HG02610 (cell line): ENCODE data around the gene OTULIN.

Source experiments
- ATAC-seq: cut with Tn5 transposase; IDR thresholded peaks from one replicate; pipeline ENCODE4 v1.9.1; 2021; ENCODE audit warnings: mild to moderate bottlenecking, moderate library complexity; ENCODE audit not compliant: unreplicated experiment

OTULIN gene

DNA sequence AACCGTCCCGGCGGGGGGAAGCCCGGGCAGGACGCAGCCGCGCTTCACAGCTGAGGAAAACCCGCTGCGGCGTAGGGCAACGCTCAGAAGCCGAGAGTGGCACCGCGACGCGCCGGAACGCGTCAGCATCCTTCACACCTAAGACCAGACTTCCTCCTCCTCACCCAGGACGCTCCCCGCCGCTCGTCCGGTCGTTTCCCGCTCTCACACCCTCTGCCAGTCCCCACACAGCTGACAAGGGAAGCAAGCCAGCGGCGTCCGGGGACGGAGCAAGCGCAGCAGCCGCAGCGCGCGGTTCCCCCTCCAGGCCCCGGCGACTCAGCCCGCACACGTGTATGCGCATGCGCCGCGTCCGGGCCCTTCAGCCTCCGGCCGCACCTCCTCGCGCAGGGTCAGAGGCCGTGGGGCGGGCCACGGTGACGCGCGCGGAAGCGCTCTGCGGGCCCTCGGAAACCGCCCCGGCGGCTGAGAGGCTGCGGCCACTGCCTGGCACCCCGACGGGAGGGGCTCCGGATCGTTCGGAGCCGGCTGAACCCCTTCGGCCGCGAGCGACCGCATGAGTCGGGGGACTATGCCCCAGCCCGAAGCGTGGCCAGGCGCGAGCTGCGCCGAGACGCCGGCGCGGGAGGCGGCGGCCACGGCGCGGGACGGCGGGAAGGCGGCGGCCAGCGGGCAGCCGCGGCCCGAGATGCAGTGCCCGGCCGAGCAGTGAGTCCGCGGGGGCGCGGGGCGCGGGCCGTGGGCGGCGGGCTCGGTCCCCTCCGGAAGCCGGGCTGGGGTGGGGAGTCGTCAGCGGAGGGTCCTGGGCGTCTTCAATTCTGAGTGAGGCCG lies at the start of gene OTULIN:
OTULIN (plus strand) TSS at position 449 of the 831 bp plus-strand sequence; CDS start at position 557, 108 bp downstream.
- peak; percentile 67 for ATAC-seq

DNA sequence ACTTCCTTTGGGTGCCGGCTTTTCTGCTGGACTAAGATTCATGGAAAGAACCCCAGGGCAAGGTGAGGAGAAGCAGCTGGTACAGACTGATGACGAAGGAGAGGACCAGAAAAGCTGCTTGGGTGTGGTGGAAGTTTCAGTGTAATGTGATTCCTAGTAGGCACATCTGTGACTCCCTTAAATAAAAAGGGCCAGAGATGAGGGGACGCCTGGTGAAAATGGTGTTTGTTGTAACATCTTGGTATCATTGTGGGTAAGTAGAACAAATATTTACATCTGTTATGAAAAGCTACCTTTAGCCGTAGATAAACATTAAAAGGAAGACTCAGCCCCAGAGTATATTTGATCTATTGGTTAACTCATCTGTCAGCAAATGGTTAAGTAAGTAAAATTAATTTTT lies 49.2 kb upstream of the OTULIN start:
- ATAC-seq, result no peak

DNA sequence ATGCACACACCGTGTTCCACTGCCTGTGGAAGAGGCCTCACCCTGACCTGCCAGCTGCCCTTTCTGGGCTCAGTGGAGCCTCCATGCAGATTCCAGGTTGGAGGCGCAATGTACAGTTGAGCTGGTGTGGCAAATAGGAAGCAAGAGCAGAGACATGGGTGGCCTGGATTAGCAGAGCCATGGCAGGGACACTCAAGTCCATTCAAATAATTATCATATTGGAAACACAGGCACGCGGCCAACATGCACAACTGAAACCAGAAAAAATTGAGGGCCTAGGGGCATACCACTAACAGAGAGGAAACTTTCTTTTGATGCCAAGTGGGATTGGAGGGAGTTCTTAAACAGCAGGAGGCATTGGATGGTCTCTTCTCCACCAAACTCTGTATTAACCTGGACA lies 47.1 kb upstream of the OTULIN start:
- ATAC-seq, result no peak

DNA sequence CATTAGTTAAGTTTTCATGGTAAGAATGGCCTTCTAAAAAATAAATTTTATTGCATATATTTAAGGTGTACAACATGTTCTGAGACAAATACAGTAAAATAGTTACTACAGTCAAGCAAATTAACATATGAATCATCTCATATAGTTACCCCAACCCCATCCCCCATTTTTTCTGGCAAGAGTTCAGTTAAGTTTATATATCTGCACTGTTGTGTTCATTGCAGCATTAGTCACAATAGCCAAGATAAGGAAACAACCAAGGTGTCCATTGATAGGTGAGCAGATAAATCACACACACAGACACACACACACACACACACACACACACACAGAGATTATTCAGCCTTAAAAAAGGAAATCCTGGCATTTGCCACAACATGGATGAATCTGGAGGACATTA lies 37.2 kb upstream of the OTULIN start:
- ATAC-seq, result no peak

DNA sequence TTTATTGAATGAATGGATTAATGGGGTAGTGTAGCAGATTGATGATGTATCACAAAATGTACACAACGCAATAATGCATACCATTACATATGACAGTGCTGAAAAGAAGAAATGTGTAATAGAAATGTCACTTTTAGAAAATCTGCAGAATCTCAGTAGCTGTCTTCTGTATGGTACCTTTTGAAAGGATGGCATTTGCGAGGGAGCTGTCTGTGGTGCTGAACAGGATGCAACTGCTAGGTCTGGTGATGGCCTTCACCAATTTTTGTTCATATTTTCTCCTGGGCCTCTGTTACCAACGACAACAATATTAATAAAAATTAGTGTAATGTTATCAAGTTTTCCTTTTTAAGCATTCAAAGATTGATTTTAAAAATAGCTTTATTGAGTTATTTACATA lies 36.2 kb upstream of the OTULIN start:
- no peak for ATAC-seq

DNA sequence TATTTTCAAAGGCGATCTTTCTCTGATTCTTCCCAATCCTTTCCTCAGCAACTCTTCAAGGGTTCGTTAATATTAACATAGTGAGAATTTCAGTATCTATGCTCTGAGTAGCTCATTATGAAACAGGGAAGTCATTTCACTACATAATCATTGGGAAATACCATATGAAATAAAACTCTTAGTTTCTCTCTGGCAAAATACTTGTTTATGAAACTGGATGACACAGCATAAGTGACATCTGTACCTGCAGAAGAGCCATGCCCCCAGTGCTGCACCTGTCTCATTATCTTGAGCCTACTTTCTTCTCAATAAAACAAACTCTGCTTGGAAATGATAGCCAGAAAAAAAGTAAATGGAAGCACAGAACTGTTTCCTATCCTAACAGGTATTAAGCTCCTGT lies 33.8 kb upstream of the OTULIN start:
- no peak for ATAC-seq

DNA sequence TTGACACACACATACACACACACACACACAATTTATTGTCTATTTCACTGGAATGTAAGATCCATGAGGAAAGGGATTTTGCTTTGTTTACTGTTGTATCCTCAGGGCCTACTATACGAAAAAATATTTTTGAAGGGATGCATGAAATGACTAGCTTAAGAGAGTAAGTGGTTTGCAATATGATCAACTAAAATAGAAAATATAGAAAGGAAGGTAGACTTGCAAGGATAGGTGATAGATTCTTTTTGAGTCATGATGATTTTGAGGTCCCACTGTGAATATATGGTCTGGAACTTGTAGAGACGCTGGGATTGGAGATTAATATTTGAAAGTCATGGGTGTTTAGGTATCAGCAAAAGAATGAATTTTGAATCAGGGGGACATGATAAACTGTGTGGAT lies 28.9 kb upstream of the OTULIN start:
- ATAC-seq, result no peak

DNA sequence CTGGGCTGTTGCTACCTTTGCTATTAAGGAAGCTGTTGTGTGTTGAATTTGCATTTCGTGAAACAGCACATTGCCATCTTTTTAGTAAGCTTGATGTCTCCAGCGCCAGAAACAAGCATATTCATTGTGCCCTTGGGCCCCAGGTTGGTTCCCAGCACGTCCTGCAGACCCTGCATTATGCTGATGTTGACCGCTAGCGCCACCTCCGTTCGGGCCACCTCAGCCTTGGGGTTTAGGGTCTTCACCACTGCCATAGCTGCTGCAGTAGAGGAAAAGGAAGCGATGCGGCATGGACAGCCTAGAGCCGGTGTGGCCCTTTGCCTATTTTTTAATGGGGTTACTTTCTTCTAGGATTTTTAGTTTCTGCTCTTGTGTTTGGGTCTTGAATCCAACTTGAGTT lies 23.8 kb upstream of the OTULIN start:
- ATAC-seq, result no peak

DNA sequence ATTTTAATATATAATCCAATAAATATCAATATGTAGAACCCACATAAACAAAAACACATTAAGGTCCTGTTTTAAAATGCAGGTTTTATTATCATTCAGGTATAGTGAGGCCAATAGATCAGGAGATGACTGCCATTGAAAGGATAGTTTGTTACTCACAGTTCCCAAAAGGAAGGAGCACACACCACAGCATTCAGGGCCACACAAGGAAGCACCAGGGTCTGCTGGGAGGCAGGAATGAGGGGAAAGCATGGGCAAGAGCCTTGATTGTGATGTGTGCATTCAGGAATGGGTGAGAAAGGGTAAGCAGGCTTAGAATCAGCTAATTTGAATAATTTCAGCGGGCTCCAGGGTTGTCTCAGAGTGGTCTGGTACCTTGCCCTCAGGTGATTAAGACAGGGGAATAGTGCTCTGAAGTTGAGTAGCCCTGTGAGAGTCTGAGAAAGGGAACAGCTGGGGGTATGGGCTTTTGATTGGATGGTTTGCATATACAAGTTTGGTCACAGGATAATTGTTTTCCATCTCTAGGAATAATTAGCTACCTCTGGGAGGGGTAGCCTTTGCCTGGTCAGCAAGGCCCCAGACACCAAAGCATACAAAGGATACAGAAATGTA lies 19.8 kb upstream of the OTULIN start:
- no peak for ATAC-seq

DNA sequence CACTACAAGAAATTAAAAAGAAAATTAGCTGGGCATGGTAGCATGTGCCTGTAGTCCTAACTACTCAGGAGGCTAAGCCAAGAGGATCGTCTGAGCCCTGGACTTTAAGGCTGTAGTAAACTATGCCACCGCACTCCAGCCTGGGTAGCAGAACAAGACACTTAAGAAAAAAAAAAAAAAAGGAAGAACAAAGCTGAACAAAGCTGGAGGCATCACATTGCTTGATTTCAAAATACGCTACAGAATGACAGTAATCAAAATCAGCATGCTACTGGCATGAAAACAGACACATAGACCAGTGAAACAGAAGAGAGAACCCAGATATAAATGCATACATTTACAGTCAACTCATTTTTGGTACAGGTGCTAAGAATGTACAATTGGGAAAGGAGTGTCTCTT lies 14.5 kb upstream of the OTULIN start:
- no peak for ATAC-seq

DNA sequence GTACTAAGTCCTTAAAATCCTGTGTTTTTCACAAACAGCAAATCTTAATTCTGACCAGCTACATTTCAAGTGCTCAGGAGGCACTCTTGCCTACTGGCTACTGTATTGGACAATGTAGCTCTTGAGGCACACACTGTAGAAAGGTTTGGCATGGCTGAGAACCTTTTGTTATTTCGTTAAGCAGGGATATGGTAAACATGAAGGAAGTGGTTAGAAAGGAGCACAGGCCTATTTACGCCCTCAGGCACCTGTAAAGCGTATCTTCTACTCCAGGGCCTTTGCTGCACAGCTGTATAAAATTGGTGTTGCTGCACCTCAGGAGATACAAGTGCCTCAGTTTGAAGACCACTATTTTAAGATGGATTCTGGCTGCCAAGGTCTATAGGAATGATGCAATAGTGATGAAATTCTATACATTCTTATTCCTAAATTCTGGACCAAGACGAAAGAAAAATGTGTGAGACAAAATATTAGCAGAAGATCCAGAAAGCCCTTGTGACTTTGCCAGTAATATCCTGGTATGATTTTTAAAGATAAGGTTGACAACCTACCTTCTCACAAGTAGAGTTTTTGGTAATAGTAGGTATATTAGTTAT lies 9.3 kb upstream of the OTULIN start:
- ATAC-seq, result no peak

DNA sequence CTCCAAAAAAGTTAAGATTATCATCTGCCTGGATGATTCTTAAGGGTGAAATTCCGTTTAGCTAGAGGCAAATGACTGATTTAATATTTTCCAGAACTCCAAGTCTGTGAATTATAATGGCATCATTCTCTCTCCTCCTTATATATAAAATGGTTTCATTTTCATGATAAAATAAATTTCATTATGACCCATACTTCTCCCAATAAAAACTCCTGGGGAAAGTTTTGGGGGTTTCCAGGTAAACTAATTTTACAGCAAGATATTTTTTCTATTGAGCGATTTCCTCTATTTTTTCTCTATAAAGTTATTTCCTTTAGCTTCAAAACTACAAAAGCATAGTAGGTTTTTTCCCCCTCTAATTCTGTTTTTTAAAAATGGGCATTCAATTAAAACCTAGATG lies 7.6 kb upstream of the OTULIN start:
- ATAC-seq, result no peak

DNA sequence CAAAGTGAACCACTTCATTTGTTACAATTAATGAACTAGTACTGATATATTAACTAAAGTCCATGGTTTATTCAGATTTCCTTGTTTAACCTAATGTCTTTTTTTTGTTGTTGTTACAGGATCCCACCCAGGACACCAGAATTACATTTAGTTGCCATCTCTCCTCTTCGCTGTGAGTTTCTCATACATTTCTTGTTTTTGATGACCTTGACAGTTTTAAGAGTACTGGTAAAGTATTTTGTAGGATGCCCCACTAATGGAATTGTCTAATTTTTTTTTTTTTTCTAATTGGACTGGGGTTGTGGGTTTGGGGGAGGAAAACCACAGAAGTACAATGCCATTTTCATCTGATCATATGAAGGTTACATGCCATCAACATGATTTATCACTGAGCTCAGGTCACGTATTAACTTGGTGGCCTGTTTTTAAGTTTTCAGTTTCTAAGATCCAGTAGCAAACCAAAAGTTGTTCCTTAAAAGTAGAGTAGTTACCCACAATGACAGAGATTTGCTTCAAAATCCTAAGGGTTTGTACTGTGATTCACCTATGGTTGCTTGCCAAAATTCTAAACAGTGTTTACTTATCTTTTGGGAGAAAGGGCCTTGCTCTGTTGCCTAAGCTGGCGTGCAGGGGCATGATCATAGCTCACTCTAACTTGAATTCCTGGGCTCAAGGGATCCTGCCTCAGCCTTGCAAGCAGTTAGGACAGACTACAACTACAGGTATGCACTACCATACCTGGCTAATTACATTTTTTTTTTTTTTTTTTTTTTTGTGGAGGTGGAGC lies 4.5 kb upstream of the OTULIN start:
- ATAC-seq, result no peak

DNA sequence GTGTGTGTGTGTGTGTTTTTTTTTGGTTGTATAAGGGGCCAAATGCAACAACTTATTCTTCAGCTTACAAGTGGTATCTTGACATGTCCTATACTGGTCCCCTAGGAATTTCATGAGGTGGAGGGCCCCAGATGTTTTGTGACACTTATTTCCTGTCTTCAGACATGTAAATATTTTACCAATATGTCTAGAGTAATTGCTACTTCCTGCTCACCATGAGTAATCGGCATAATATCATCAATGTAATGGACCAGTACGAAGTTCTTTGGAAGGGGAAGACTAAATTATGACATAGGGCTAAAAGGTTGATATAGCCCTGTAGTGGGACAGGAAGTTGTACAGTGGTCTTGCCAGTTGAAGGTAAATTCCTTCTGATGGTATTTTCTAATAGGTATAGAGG lies 3.7 kb upstream of the OTULIN start:
- ATAC-seq, result no peak

DNA sequence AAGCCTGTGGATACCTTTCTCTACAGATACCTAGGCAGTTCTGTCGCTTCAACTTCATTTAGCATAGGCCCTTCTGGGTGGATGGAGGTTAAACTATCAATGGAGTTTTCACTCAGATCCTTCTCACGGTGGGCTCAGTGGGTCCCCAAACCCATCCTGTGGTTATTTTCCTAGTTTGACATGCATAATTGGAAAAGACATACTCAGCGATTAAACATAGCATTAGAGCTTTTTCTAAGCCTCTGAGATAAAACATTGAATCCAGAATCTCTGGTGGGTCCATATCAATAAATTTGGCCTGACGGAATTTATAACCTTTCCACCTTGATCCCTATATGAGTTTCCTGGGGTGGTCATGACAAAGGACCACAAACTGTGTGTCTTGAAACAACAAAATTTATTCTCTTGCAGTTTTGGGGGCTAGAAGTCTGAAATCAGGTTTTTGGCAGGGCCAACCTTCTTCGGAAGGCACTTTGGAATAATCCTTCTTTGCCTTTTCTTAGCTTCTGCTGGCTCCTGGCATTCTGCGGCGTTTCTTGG lies 1.7 kb upstream of the OTULIN start:
- no peak for ATAC-seq

DNA sequence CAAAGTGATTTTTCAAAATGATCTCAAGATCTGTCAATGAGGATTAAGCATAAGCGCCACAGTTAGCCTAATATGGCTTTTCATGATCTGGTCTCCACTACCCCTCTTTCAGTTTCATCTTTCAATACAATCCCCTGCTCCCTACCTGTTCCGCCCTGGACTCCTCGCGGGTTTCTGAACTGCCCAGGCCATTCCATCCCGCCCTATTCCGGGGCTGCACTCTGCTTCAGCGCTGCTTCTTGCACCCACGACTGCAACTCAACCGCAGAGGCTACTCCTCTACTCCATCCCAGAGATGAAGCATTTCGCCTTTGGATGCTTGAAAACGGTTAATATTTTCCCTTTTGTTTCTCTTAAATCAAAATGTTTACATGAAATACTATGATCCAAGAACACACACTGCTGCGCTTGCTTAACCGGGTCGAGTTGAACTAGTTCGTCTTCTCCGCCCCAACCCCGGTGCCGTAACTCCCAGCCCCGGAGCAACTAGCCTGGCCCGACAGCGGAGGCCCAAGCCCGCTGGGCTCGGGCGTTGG lies 716 bp upstream of the OTULIN start:
- peak; percentile 23 for ATAC-seq

DNA sequence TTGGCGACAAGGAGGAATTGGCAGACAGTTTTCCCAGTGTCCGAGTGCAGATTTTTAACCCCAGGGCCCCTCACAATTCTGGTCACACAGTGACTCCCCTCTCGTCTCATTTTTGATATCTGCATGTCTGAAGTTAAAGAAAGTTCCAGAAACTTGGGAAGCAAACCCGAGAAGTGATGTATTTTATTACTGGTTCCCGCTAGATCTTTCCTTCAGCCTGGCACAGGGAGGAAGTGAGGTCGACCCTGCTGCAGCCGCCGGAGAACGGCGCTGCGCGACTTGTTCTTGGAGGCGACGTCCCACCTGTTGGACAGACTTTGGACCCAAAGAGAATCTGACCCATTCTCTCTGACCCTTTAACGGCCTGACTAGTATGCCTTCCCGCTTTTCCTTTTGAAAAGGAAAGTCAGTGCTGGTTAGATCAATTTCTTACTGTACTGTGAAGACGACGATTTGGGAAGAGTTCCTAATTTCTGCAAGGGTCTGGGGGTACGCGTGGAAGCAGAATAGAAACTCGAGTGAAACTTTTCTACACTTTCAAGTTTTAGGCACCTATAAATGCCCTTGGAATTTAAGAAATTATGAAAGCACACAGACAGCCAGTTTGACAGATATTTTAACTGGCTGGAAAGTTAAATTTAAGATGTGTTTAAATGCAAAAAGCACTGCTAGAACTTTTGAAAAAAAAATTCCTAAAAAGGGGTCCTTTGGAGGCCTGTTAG lies 744 bp downstream of the OTULIN start:
- no peak for ATAC-seq

DNA sequence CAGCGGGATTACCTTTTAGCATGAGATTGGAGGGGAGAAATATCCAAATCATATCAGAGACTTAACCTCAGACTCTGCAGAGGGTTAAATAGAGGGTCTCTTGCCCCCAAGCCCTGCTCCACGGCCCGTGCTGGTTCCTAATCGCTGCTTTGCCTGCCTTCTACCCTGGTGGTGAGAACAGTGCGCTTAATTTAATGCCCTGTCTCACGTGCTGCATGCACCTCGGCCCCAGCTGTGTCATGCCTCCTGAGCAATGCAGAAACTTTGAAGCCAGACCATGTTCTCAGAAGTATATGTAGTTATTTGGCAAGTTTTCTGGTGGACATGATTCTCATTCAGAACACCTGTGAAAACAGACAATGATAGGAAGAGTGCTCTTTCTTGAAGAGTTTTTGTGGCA lies 1.4 kb downstream of the OTULIN start:
- peak; percentile 31 for ATAC-seq

DNA sequence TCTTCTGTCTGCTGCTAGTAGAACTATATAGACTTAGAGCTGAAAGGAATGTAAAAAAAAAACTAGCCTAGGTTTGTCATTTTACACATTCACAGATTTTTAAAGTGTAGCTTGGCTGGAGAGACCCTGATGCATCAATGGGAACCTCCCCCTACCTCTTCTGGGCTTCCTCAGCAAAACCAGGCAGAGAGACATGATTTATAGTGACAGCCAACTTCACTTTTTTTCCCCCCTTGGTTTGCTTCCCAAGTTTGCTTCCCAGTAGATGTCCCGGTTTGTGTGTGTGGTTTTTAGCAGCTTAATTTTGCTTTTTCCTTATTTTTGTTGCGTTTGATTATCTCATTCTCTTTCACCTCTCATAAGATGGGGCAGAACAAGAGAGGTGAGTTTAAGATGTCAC lies 1.8 kb downstream of the OTULIN start:
- ATAC-seq, result no peak

DNA sequence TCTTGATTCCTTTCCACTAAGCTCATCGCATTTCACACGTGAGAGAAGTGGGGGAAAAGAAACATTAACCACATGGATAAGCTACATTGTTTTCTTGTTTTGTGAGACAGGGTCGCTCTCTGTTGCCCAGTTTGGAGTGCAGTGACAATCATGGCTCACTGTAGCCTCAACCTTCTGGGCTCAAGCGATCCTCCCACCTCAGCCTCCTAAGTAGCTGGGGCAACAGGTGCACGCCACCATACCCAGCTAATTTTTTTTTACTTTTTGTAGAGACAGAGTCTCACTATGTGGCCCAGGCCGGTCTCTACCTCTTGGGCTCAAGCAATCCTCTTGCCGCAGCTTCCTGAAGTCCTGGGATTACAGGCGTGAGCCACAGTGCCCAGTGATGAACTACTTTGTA lies 2.8 kb downstream of the OTULIN start:
- no peak for ATAC-seq
